ENCODE measurements around the gene RPS23. TPM values are rescaled to one million over a fixed set of nuclear protein-coding genes. Genes with fewer than 3 reads are reported as not detected.
A peak's percentile ranks its signal among the peaks of the same experiment; 100 is the strongest.

The RPS23 gene
- 1,388 TPM for total RNA-seq (2021; ENCODE audit: unreplicated experiment)
- 1,732 TPM for polyA plus RNA-seq (2012; ENCODE audit: insufficient read length)
- percentile 99 among the genes with signal in this experiment for Bru-seq, nascent RNA
- BruChase-seq, experiment 1, labeled RNA remaining after a 2-hour chase: percentile 99 among the genes with signal in this experiment
- BruChase-seq, experiment 2, labeled RNA remaining after a 6-hour chase: percentile 99 among the genes with signal in this experiment
- long read RNA-seq, transcript RPS23-201 (4 exons, 3,437 nt): major isoform, 279 of 326 reads
- long read RNA-seq, transcript RPS23-203 (3 exons, 576 nt): minor isoform, 34 of 326 reads
- long read RNA-seq, partial matches to known transcripts: 3 of 326 reads
- long read RNA-seq, other reads (novel, unspliced or antisense): 8 of 326 reads

DNA sequence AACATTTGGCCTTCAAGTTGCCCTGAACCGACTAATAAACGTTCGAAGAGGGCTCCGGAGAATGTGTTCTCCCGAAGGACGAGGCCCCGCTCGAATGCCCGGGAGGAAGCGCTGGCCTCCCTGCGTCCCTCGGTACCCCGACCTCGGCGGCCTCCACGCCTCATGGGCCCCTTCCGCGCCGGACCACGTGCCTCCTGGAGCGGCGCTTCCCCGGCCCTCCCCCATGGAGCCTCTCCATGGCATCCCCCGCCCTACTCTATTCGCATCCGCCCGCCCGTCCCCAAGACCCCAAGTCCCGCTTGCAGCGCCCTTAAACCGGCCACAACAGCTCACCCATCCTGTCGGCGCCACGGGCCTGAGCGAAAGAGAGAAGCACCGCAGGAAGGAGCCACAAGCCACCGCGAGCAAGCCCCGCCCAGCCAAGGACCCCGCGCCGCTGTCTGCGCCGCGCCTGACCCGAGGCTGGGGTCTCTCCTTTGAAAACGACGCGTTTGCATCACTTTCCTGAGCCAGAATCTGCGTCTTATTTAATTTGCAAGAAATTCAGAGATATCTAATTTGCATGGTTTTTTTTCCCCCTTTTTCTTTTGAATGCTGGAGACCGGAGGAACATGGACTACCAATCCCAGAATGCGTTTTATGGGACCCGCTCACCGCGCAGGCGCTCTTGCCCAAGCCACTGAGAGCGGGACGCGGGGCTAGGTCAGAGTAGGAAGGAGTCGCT lies at the start of gene RPS23:
RPS23 (minus strand) TSS at position 368 of the 724 bp plus-strand sequence; CDS start at position 337, 31 bp downstream.
- Histone ChIP-seq H3K36me3 (ENCODE audit: control insufficient read depth, insufficient read depth, low read length) (peaks cover 28% of the 10 kb centered on the region), H3K4me3 (ENCODE audit: low read depth in 2 of 2, low read length in 2 of 2) (peak within 1 kb of the TSS; percentile 93 to 100), H3K27ac (ENCODE audit: low read length) (peak within 1 kb of the TSS; percentile 99), H3K27me3 (ENCODE audit: control insufficient read depth, insufficient read depth, low read length) (no peaks in the 10 kb centered on the region), H3K9me3 (ENCODE audit: control insufficient read depth, insufficient read depth, low read depth, low read length) (no peaks in the 10 kb centered on the region), H3K4me1 (ENCODE audit: control insufficient read depth, insufficient read depth, low read length) (peaks cover 19% of the 10 kb centered on the region)
- ChIA-PET CTCF (interaction anchor here (0.6 kb wide), 1 partner anchor 768 kb away, joined by 3 read pairs; no protein-coding TSS in a partner anchor), POLR2A (interaction anchor here (0.6 to 0.7 kb wide), 2 partner anchors 21 to 766 kb away, joined by 3 read pairs; no protein-coding TSS in a partner anchor)
- no TSS peak for BruUV-seq (replicated peaks)
- intact Hi-C loops (cut with micrococcal nuclease; ENCODE audit: unreplicated experiment): no loop called here
- peak; percentile 81 for DNase-seq (ENCODE audit: low read depth, low spot score)
- peak; percentile 77; the same call in 1 of the 2 replicates for TF ChIP-seq SIN3A (IDR thresholded peaks at IDR 0.05; ENCODE audit: borderline replicate concordance, insufficient read depth, low read depth, low read length)
- peak; percentile 96 for TF ChIP-seq POLR2AphosphoS5 (IDR thresholded peaks at IDR 0.05; ENCODE audit: low read depth, low read length)
- TF ChIP-seq, protein P1, sequence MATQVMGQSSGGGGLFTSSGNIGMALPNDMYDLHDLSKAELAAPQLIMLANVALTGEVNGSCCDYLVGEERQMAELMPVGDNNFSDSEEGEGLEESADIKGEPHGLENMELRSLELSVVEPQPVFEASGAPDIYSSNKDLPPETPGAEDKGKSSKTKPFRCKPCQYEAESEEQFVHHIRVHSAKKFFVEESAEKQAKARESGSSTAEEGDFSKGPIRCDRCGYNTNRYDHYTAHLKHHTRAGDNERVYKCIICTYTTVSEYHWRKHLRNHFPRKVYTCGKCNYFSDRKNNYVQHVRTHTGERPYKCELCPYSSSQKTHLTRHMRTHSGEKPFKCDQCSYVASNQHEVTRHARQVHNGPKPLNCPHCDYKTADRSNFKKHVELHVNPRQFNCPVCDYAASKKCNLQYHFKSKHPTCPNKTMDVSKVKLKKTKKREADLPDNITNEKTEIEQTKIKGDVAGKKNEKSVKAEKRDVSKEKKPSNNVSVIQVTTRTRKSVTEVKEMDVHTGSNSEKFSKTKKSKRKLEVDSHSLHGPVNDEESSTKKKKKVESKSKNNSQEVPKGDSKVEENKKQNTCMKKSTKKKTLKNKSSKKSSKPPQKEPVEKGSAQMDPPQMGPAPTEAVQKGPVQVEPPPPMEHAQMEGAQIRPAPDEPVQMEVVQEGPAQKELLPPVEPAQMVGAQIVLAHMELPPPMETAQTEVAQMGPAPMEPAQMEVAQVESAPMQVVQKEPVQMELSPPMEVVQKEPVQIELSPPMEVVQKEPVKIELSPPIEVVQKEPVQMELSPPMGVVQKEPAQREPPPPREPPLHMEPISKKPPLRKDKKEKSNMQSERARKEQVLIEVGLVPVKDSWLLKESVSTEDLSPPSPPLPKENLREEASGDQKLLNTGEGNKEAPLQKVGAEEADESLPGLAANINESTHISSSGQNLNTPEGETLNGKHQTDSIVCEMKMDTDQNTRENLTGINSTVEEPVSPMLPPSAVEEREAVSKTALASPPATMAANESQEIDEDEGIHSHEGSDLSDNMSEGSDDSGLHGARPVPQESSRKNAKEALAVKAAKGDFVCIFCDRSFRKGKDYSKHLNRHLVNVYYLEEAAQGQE (IDR thresholded peaks at IDR 0.05; ENCODE audit: insufficient read depth in 1 of 2, low read depth in 2 of 2, low read length in 1 of 2): no peak
- no peak for TF ChIP-seq TCF7L2 (IDR thresholded peaks at IDR 0.05; ENCODE audit: low read depth, low read length)
- TF ChIP-seq, protein P2, sequence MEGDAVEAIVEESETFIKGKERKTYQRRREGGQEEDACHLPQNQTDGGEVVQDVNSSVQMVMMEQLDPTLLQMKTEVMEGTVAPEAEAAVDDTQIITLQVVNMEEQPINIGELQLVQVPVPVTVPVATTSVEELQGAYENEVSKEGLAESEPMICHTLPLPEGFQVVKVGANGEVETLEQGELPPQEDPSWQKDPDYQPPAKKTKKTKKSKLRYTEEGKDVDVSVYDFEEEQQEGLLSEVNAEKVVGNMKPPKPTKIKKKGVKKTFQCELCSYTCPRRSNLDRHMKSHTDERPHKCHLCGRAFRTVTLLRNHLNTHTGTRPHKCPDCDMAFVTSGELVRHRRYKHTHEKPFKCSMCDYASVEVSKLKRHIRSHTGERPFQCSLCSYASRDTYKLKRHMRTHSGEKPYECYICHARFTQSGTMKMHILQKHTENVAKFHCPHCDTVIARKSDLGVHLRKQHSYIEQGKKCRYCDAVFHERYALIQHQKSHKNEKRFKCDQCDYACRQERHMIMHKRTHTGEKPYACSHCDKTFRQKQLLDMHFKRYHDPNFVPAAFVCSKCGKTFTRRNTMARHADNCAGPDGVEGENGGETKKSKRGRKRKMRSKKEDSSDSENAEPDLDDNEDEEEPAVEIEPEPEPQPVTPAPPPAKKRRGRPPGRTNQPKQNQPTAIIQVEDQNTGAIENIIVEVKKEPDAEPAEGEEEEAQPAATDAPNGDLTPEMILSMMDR (IDR thresholded peaks at IDR 0.05): no peak
- in situ Hi-C loops (cut with HindIII; ENCODE audit: low pct_unique_long_range_greater_than_20kb, low sequenced_read_pairs): no loop called here
- ATAC-seq: peak; percentile 95

DNA sequence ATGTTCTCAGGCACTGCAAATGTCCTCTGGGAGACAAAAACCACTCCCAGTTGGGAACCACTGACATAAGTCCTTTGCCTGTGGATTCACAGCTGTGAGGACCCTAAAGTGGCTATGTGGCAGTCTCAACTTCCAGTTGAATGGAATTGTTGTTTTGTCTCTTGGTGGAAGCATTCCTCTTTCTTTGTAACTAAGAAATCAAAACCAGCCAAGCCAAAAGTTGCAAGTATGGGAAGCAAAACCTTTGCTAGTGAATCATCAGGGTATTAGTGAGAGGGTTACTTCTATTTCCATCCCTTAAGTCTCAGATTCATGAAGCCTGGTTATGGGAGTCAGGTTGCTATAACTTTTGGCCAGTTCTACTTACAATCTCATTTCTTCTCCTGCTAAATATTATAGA lies 49.8 kb upstream of the RPS23 start:
- no peak overlapping the region for H3K4me3 ChIP-seq (ENCODE audit: low read depth in 2 of 2, low read length in 2 of 2)
- no peak for ATAC-seq
- H3K27ac ChIP-seq (ENCODE audit: low read length): no peak overlapping the region
- no peaks in the 10 kb centered on the region for H3K4me1 ChIP-seq (ENCODE audit: control insufficient read depth, insufficient read depth, low read length)
- H3K27me3 ChIP-seq (ENCODE audit: control insufficient read depth, insufficient read depth, low read length): 0 out of 2 replicates have a peak, but pooled peaks cover 3% of the 10 kb centered on the region
- TF ChIP-seq SIN3A (IDR thresholded peaks at IDR 0.05; ENCODE audit: borderline replicate concordance, insufficient read depth, low read depth, low read length) (no peak), POLR2AphosphoS5 (IDR thresholded peaks at IDR 0.05; ENCODE audit: low read depth, low read length) (no peak), TCF7L2 (IDR thresholded peaks at IDR 0.05; ENCODE audit: low read depth, low read length) (no peak)
- TF ChIP-seq, protein P1 (IDR thresholded peaks at IDR 0.05; ENCODE audit: insufficient read depth in 1 of 2, low read depth in 2 of 2, low read length in 1 of 2): no peak
- TF ChIP-seq, protein P2 (IDR thresholded peaks at IDR 0.05): no peak
- POLR2A ChIA-PET: no interaction called here
- no peak for DNase-seq (ENCODE audit: low read depth, low spot score)
- H3K36me3 ChIP-seq (ENCODE audit: control insufficient read depth, insufficient read depth, low read length): no peaks in the 10 kb centered on the region
- no peaks in the 10 kb centered on the region for H3K9me3 ChIP-seq (ENCODE audit: control insufficient read depth, insufficient read depth, low read depth, low read length)
- CTCF ChIA-PET: no interaction called here
- in situ Hi-C loops (cut with HindIII; ENCODE audit: low pct_unique_long_range_greater_than_20kb, low sequenced_read_pairs) (no loop called here), intact Hi-C loops (cut with micrococcal nuclease; ENCODE audit: unreplicated experiment) (no loop called here)
- BruUV-seq (replicated peaks): no TSS peak

All from Panc1 (cell line).